HG02840 (cell line): ENCODE data around the gene CD68.
"Not testable (repeated sequence)": the region's sequence is repeated elsewhere in the genome, so short reads cannot be mapped to it uniquely, and the experiment has no call there.

Experiments
- ATAC-seq: cut with Tn5 transposase; IDR thresholded peaks from one replicate; pipeline ENCODE4 v1.9.1; 2021; ENCODE audit warnings: mild to moderate bottlenecking, moderate library complexity, moderate number of reproducible peaks; ENCODE audit not compliant: unreplicated experiment, low FRiP score

Gene CD68

GRCh38 chr17:7606280-7606679 lies 26.8 kb downstream of the CD68 start:
- ATAC-seq, result no peak

- no peak for ATAC-seq
These were observed 31.2 kb downstream of the CD68 start for GRCh38 chr17:7610641-7611040.

GRCh38 chr17:7611635-7612293 lies 32.3 kb downstream of the CD68 start:
- ATAC-seq, result no peak

- ATAC-seq, result no peak
These were observed 32.8 kb downstream of the CD68 start for GRCh38 chr17:7612294-7612640.

GRCh38 chr17:7613769-7614424 lies 34.5 kb downstream of the CD68 start:
- no peak for ATAC-seq

GRCh38 chr17:7614425-7615264 lies 35.2 kb downstream of the CD68 start, which contains the start of gene FXR2:
Gene FXR2 (minus strand): TSS chr17:7614897. CDS start chr17:7614532, 365 bp downstream.
- ATAC-seq, result peak; percentile 88

- ATAC-seq, result no peak
These were observed 35.9 kb downstream of the CD68 start for GRCh38 chr17:7615265-7615747.

GRCh38 chr17:7618608-7619007 lies 39.2 kb downstream of the CD68 start:
- ATAC-seq, result no peak

GRCh38 chr17:7620835-7621234 lies 41.4 kb downstream of the CD68 start:
- no peak for ATAC-seq

- ATAC-seq, result no peak
These were observed 44.2 kb downstream of the CD68 start for GRCh38 chr17:7623661-7624060.

GRCh38 chr17:7625749-7626148 lies 46.3 kb downstream of the CD68 start:
- ATAC-seq, result not testable (repeated sequence)

GRCh38 chr17:7626307-7626706 lies 46.9 kb downstream of the CD68 start:
- ATAC-seq, result no peak

- ATAC-seq, result no peak
These were observed 47.5 kb downstream of the CD68 start for GRCh38 chr17:7626956-7627249.

- peak; percentile 79 for ATAC-seq
These were observed 48.0 kb downstream of the CD68 start, which contains the start of gene SAT2 for GRCh38 chr17:7627250-7628121. Gene SAT2 (minus strand): TSS chr17:7627821. CDS start chr17:7627635, 186 bp downstream.

GRCh38 chr17:7629939-7630571 lies 50.6 kb downstream of the CD68 start, which contains the start of gene SHBG:
Gene SHBG (plus strand): TSS chr17:7630135. CDS start chr17:7630173, 38 bp downstream.
- no peak for ATAC-seq
